Uterus (tissue), 2 donors: Measurements from ENCODE around the gene NFILZ.
"Not testable (repeated sequence)": the region's sequence is repeated elsewhere in the genome, so short reads cannot be mapped to it uniquely, and the experiment has no call there.

Experiments
- CTCF ChIP-seq, 4 experiments: fragments of 200-600 bp in 2 of 4; fragments of 450-650 bp in 2 of 4; sonication (generic) in 2 of 4; IDR thresholded peaks; one replicate each; pipeline ENCODE4 v1.5.1; 2016 to 2019; ENCODE audit warnings: antibody characterized with exemption in 4 of 4, mild to moderate bottlenecking in 2 of 4, moderate library complexity in 1 of 4
- POLR2A ChIP-seq, 2 donors: fragments of 450-650 bp; IDR thresholded peaks; one replicate each; pipeline ENCODE4 v1.6.1; 2016; ENCODE audit warnings: antibody characterized with exemption in 2 of 2, mild to moderate bottlenecking in 1 of 2, moderate library complexity in 1 of 2

- TF ChIP-seq CTCF, POLR2A (IDR thresholded peaks at IDR 0.05): not testable (repeated sequence)
Measured at GRCh38 chr19:8637070-8637469, 6.6 kb downstream of the NFILZ start.
